SK-N-SH (cell line): Measurements from ENCODE around the gene TSHR. TPM values are rescaled to one million over a fixed set of nuclear protein-coding genes. Genes with fewer than 3 reads are reported as not detected.

Experiments used
- CTCF ChIA-PET: fragments of 300-600, 350-600 bp; formaldehyde crosslinking; extraction: SDS; loops from one replicate; lab custom pipeline; 2021; lab: Yijun Ruan, JAX
- POLR2A ChIA-PET: fragments of 350-600 bp; sonication (Branson Sonifier 250); formaldehyde crosslinking; extraction: SDS; loops from one replicate; lab custom pipeline; 2020; ENCODE audit warnings: antibody characterized with exemption, inconsistent platforms; lab: Yijun Ruan, JAX
- DNase-seq: peaks from one replicate; pipeline ENCODE4 v3.0.0; 2012
- H2AFZ ChIP-seq: fragments of 200-600 bp; sonication (generic); 2 replicates; pipeline ENCODE4 v1.8.1; 2016; ENCODE audit warnings: antibody characterized with exemption, mild to moderate bottlenecking, low read depth
- H3F3A ChIP-seq: fragments of 200-600 bp; sonication (generic); replicated peaks from 2 replicates; pipeline ENCODE3; 2016; ENCODE audit warnings: antibody characterized with exemption, mild to moderate bottlenecking; ENCODE audit not compliant: insufficient read depth
- H3K27ac ChIP-seq, 2 experiments: fragments of 200-500 bp in 1 of 2; fragments of 200-600 bp in 1 of 2; sonication (Bioruptor generic) in 1 of 2; sonication (generic), shearing (Covaris generic) in 1 of 2; 2 replicates each; pipeline versions ENCODE4 v1.5.1 to v1.6.1; 2014 to 2016; ENCODE audit warnings: low read depth in 2 of 2, inconsistent platforms in 1 of 2, low read length in 1 of 2, mild to moderate bottlenecking in 1 of 2, mixed read lengths in 1 of 2
- H3K27me3 ChIP-seq: fragments of 200-600 bp; sonication (generic), shearing (Covaris generic); 2 replicates; pipeline ENCODE4 v1.6.1; 2016; ENCODE audit warnings: mixed run types; ENCODE audit not compliant: insufficient read depth
- H3K36me3 ChIP-seq, 2 experiments: fragments of 200-500 bp in 1 of 2; fragments of 200-600 bp in 1 of 2; sonication (Bioruptor generic) in 1 of 2; sonication (generic) in 1 of 2; replicated peaks in 1 of 2; 2 replicates each; pipeline versions ENCODE3 to v1.5.1; 2014 to 2016; ENCODE audit warnings: low read length in 1 of 2, mild to moderate bottlenecking in 1 of 2; ENCODE audit not compliant: insufficient read depth in 2 of 2, control insufficient read depth in 1 of 2
- H3K4me1 ChIP-seq, 2 experiments: fragments of 200-500 bp in 1 of 2; fragments of 200-600 bp in 1 of 2; sonication (Bioruptor generic) in 1 of 2; sonication (generic), shearing (Covaris generic) in 1 of 2; 2 replicates each; pipeline versions ENCODE4 v1.5.1 to v1.6.1; 2014 to 2016; ENCODE audit warnings: low read depth in 1 of 2, low read length in 1 of 2, mixed run types in 1 of 2; ENCODE audit not compliant: insufficient read depth in 2 of 2, control insufficient read depth in 1 of 2
- H3K4me2 ChIP-seq: fragments of 200-600 bp; sonication (generic), shearing (Covaris generic); 2 replicates; pipeline ENCODE4 v1.6.1; 2017; ENCODE audit warnings: mixed run types
- H3K4me3 ChIP-seq, 2 experiments: fragments of 200-500 bp in 1 of 2; fragments of 200-600 bp in 1 of 2; sonication (Bioruptor generic) in 1 of 2; sonication (generic), shearing (Covaris generic) in 1 of 2; 2 replicates each; pipeline versions ENCODE4 v1.5.1 to v1.8.1; 2014 to 2016; ENCODE audit warnings: low read depth in 2 of 2, inconsistent platforms in 1 of 2, low read length in 1 of 2, mild to moderate bottlenecking in 1 of 2, mixed read lengths in 1 of 2, moderate library complexity in 1 of 2
- H3K79me2 ChIP-seq: fragments of 200-600 bp; sonication (generic); 2 replicates; pipeline ENCODE4 v1.8.1; 2017; ENCODE audit warnings: mild to moderate bottlenecking; ENCODE audit not compliant: insufficient read depth
- H3K9ac ChIP-seq: fragments of 200-600 bp; sonication (generic); 2 replicates; pipeline ENCODE4 v1.6.1; 2017; ENCODE audit warnings: mixed run types
- H3K9me2 ChIP-seq: fragments of 200-600 bp; sonication (generic); 2 replicates; pipeline ENCODE4 v1.6.1; 2017; ENCODE audit warnings: mixed run types
- H3K9me3 ChIP-seq: fragments of 200-600 bp; sonication (generic); 2 replicates; pipeline ENCODE4 v1.6.1; 2017; ENCODE audit warnings: mixed run types, mild to moderate bottlenecking, moderate library complexity
- H4K20me1 ChIP-seq: fragments of 200-600 bp; sonication (generic); 2 replicates; pipeline ENCODE4 v1.6.1; 2017; ENCODE audit warnings: mild to moderate bottlenecking, mixed run types; ENCODE audit not compliant: insufficient read depth
- CTCF ChIP-seq: fragments of 200-600 bp; sonication (generic); IDR thresholded peaks from 2 replicates; pipeline ENCODE4 v1.6.1; 2017; ENCODE audit warnings: antibody characterized with exemption, mild to moderate bottlenecking, moderate library complexity
- EP300 ChIP-seq, 2 experiments: IDR thresholded peaks; 2 replicates each; pipeline versions ENCODE4 v1.4.0 to v1.6.1; 2012; ENCODE audit warnings: borderline replicate concordance in 1 of 2, low read depth in 1 of 2, low read length in 1 of 2
- GABPA ChIP-seq: IDR thresholded peaks from 2 replicates; pipeline ENCODE4 v1.4.0; 2012; ENCODE audit warnings: low read depth, mild to moderate bottlenecking
- MAX ChIP-seq: IDR thresholded peaks from 2 replicates; pipeline ENCODE4 v1.4.0; 2012; ENCODE audit warnings: low read depth
- MEF2A ChIP-seq: IDR thresholded peaks from 2 replicates; pipeline ENCODE4 v1.4.0; 2012; ENCODE audit warnings: low read depth, borderline replicate concordance
- POLR2AphosphoS5 ChIP-seq: IDR thresholded peaks from 2 replicates; pipeline ENCODE4 v1.6.1; 2012; ENCODE audit warnings: low read depth, low read length
- RAD21 ChIP-seq: IDR thresholded peaks from 2 replicates; pipeline ENCODE4 v1.6.1; 2012; ENCODE audit warnings: mild to moderate bottlenecking, low read length
- RCOR1 ChIP-seq: fragments of 150-350 bp; IDR thresholded peaks from 2 replicates; pipeline ENCODE4 v1.6.1; 2017; ENCODE audit warnings: antibody characterized with exemption, low read length
- REST ChIP-seq: IDR thresholded peaks from 2 replicates; pipeline ENCODE4 v1.6.1; 2012; ENCODE audit warnings: mild to moderate bottlenecking, low read depth, low read length, moderate library complexity
- SIN3A ChIP-seq: IDR thresholded peaks from 2 replicates; pipeline ENCODE4 v1.6.1; 2012; ENCODE audit warnings: low read depth, mild to moderate bottlenecking, low read length, moderate library complexity, borderline replicate concordance
- SMC3 ChIP-seq: IDR thresholded peaks from 2 replicates; pipeline ENCODE4 v1.6.1; 2012; ENCODE audit warnings: low read depth, low read length, improper control_type of control experiment
- TAF1 ChIP-seq: IDR thresholded peaks from 2 replicates; pipeline ENCODE4 v1.6.1; 2012; ENCODE audit warnings: low read depth, mild to moderate bottlenecking, low read length, moderate library complexity, borderline replicate concordance
- TEAD4 ChIP-seq: IDR thresholded peaks from 2 replicates; pipeline ENCODE4 v1.4.0; 2012; ENCODE audit warnings: mild to moderate bottlenecking, borderline replicate concordance; ENCODE audit not compliant: insufficient read depth
- WGBS: methylation state at CpG from one replicate; pipeline ENCODE4 v1.1.6; 2017; ENCODE audit warnings: low lambda C conversion rate; 5-methylcytosine and 5-hydroxymethylcytosine counted together
- polyA plus RNA-seq, 3 experiments: library from polyadenylated mRNA; depleted of rRNA; stranded (reverse); fragments of >200 nt; gene quantifications; 2 replicates each; pipeline ENCODE4 v1.2.3, GENCODE V29; 2012

The TSHR gene
- polyA plus RNA-seq, 1 of the 3 experiments (the other 2 are of a cell fraction) = not detected

- H3K27ac ChIP-seq = no peak overlapping the region
- 93% methylated on average over 3 of the region's 3 CpGs for WGBS
- H3K9ac ChIP-seq = no peak overlapping the region
- TF ChIP-seq CTCF = no peak
- TF ChIP-seq RCOR1 = no peak
- no peak for TF ChIP-seq REST
- TF ChIP-seq SMC3 = no peak
- TF ChIP-seq MAX = no peak
- TF ChIP-seq GABPA = no peak
- TF ChIP-seq MEF2A = no peak
- no peak for TF ChIP-seq TEAD4
- no peak for TF ChIP-seq RAD21
- TF ChIP-seq TAF1 = no peak
- TF ChIP-seq EP300 (IDR thresholded peaks at IDR 0.05; ENCODE audit: borderline replicate concordance in 1 of 2, low read depth in 1 of 2, low read length in 1 of 2) = no peak
- TF ChIP-seq POLR2AphosphoS5 = no peak
- no peak for TF ChIP-seq SIN3A
- no peaks in the 10 kb centered on the region for H3K9me2 ChIP-seq
- no peaks in the 10 kb centered on the region for H4K20me1 ChIP-seq
- H3K4me3 ChIP-seq = no peak overlapping the region
- H3K4me2 ChIP-seq = no peak overlapping the region
- ChIA-PET POLR2A (no interaction called here), CTCF (interaction anchor here (0.6 to 1.1 kb wide), 2 partner anchors 10 to 23 kb away, joined by 3 read pairs; no protein-coding TSS in a partner anchor)
- no peaks in the 10 kb centered on the region for H3K4me1 ChIP-seq
- peaks cover 67 to 69% of the 10 kb centered on the region in 2 experiments for H3K36me3 ChIP-seq
- no peak overlapping the region for H2AFZ ChIP-seq
- peaks cover 7% of the 10 kb centered on the region for H3F3A ChIP-seq
- H3K79me2 ChIP-seq = peaks cover 14% of the 10 kb centered on the region; the same call in 1 of the 2 replicates
- no peaks in the 10 kb centered on the region for H3K9me3 ChIP-seq
- no peak for DNase-seq
- H3K27me3 ChIP-seq = no peaks in the 10 kb centered on the region
These were observed 238.7 kb downstream of the TSHR start for GRCh38 chr14:81193924-81194633.

Other genes with a start within 250 kb of the TSHR start
- gene CEP128, start 13.9 kb upstream of the TSHR start, polyA plus RNA-seq (2012; rRNA removed) = 1.2 and 1.3 TPM in 2 replicates